ENCODE data around the gene HSPG2. TPM values are rescaled to one million over a fixed set of nuclear protein-coding genes. Genes with fewer than 3 reads are reported as not detected.

The HSPG2 gene
- total and polyA plus RNA-seq, 9 of the 15 experiments (the other 6 are each of a cell fraction or from before 2014, with no cell fraction given) = 0.14 to 160 (median 15.7) TPM

DNA sequence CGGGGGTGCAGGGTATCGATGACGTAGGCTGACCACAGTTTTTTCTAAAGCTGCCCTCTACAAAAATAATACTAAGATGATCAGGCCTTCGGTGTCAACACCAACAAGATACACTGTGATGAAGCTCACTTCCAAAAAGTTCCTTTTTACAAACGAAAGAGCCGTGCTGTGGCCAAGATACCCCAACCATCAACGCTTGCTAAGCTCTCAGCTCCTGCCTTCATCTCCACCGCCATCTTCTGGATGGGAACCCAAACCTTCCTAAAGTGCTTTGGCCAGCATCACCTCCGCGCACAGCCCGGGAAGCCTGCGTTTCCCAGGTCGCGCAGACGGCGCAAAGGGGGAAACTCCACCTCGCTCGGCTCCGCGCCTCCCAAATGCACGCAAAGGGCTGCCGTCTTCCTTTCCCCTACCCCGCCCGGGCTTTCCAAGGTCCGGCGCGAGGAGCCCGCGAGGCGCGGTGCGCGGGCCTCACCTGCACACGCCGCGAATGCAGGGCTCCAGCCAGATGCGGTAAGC, 154.7 kb downstream of the HSPG2 start (continued):
- TF ChIP-seq PURB (CRISPR knock-in tag; IDR thresholded peaks at IDR 0.05; ENCODE audit: low read depth) = no peak
- peak; percentile 41; the same call in 1 of the 2 replicates for TF ChIP-seq ARID1B (IDR thresholded peaks at IDR 0.05)
- no peak for TF ChIP-seq ZNF75A (CRISPR knock-in tag; IDR thresholded peaks at IDR 0.05)
- no peak for TF ChIP-seq ZNF778 (CRISPR knock-in tag; IDR thresholded peaks at IDR 0.05)
- no peak for TF ChIP-seq RHOXF2B (CRISPR knock-in tag; conservative IDR thresholded peaks at IDR 0.05)
- TF ChIP-seq TCFL5 (CRISPR knock-in tag; conservative IDR thresholded peaks at IDR 0.05) = no peak
- TF ChIP-seq, protein P1, sequence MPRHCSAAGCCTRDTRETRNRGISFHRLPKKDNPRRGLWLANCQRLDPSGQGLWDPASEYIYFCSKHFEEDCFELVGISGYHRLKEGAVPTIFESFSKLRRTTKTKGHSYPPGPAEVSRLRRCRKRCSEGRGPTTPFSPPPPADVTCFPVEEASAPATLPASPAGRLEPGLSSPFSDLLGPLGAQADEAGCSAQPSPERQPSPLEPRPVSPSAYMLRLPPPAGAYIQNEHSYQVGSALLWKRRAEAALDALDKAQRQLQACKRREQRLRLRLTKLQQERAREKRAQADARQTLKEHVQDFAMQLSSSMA (CRISPR knock-in tag; IDR thresholded peaks at IDR 0.05) = no peak
- TF ChIP-seq FOXJ3 (CRISPR knock-in tag; IDR thresholded peaks at IDR 0.05) = no peak
- TF ChIP-seq BACH1 (tag; IDR thresholded peaks at IDR 0.05) = no peak
- TF ChIP-seq NONO (IDR thresholded peaks at IDR 0.05; ENCODE audit: low read depth in 2 of 2, low read length in 1 of 2) = no peak
- TF ChIP-seq, protein P2, sequence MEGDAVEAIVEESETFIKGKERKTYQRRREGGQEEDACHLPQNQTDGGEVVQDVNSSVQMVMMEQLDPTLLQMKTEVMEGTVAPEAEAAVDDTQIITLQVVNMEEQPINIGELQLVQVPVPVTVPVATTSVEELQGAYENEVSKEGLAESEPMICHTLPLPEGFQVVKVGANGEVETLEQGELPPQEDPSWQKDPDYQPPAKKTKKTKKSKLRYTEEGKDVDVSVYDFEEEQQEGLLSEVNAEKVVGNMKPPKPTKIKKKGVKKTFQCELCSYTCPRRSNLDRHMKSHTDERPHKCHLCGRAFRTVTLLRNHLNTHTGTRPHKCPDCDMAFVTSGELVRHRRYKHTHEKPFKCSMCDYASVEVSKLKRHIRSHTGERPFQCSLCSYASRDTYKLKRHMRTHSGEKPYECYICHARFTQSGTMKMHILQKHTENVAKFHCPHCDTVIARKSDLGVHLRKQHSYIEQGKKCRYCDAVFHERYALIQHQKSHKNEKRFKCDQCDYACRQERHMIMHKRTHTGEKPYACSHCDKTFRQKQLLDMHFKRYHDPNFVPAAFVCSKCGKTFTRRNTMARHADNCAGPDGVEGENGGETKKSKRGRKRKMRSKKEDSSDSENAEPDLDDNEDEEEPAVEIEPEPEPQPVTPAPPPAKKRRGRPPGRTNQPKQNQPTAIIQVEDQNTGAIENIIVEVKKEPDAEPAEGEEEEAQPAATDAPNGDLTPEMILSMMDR (IDR thresholded peaks at IDR 0.05 in 2 of 3, conservative IDR thresholded peaks at IDR 0.05 in 1 of 3; ENCODE audit: insufficient read depth in 2 of 3, low read depth in 1 of 3, low read length in 3 of 3) = peak; percentile 50 to 63 (median 58)
- peak; percentile 43; the same call in 1 of the 2 replicates for TF ChIP-seq MTA1 (IDR thresholded peaks at IDR 0.05; ENCODE audit: borderline replicate concordance)
- no peak for TF ChIP-seq CTBP1 (IDR thresholded peaks at IDR 0.05; ENCODE audit: borderline replicate concordance)
- TF ChIP-seq, protein P3, sequence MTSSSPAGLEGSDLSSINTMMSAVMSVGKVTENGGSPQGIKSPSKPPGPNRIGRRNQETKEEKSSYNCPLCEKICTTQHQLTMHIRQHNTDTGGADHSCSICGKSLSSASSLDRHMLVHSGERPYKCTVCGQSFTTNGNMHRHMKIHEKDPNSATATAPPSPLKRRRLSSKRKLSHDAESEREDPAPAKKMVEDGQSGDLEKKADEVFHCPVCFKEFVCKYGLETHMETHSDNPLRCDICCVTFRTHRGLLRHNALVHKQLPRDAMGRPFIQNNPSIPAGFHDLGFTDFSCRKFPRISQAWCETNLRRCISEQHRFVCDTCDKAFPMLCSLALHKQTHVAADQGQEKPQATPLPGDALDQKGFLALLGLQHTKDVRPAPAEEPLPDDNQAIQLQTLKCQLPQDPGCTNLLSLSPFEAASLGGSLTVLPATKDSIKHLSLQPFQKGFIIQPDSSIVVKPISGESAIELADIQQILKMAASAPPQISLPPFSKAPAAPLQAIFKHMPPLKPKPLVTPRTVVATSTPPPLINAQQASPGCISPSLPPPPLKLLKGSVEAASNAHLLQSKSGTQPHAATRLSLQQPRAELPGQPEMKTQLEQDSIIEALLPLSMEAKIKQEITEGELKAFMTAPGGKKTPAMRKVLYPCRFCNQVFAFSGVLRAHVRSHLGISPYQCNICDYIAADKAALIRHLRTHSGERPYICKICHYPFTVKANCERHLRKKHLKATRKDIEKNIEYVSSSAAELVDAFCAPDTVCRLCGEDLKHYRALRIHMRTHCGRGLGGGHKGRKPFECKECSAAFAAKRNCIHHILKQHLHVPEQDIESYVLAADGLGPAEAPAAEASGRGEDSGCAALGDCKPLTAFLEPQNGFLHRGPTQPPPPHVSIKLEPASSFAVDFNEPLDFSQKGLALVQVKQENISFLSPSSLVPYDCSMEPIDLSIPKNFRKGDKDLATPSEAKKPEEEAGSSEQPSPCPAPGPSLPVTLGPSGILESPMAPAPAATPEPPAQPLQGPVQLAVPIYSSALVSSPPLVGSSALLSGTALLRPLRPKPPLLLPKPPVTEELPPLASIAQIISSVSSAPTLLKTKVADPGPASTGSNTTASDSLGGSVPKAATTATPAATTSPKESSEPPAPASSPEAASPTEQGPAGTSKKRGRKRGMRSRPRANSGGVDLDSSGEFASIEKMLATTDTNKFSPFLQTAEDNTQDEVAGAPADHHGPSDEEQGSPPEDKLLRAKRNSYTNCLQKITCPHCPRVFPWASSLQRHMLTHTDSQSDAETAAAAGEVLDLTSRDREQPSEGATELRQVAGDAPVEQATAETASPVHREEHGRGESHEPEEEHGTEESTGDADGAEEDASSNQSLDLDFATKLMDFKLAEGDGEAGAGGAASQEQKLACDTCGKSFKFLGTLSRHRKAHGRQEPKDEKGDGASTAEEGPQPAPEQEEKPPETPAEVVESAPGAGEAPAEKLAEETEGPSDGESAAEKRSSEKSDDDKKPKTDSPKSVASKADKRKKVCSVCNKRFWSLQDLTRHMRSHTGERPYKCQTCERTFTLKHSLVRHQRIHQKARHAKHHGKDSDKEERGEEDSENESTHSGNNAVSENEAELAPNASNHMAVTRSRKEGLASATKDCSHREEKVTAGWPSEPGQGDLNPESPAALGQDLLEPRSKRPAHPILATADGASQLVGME (CRISPR knock-in tag; IDR thresholded peaks at IDR 0.05) = peak; percentile 37; the same call in 1 of the 2 replicates
- TF ChIP-seq, protein P4, sequence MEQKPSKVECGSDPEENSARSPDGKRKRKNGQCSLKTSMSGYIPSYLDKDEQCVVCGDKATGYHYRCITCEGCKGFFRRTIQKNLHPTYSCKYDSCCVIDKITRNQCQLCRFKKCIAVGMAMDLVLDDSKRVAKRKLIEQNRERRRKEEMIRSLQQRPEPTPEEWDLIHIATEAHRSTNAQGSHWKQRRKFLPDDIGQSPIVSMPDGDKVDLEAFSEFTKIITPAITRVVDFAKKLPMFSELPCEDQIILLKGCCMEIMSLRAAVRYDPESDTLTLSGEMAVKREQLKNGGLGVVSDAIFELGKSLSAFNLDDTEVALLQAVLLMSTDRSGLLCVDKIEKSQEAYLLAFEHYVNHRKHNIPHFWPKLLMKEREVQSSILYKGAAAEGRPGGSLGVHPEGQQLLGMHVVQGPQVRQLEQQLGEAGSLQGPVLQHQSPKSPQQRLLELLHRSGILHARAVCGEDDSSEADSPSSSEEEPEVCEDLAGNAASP (IDR thresholded peaks at IDR 0.05) = no peak
- no peak for TF ChIP-seq E2F3 (CRISPR knock-in tag; IDR thresholded peaks at IDR 0.05)
- TF ChIP-seq RBM25 (IDR thresholded peaks at IDR 0.05; ENCODE audit: low read depth, low read length, severe bottlenecking) = no peak
- TF ChIP-seq KHSRP (IDR thresholded peaks at IDR 0.05) = 0 out of 2 replicates have a peak, but pooled peaks have one; percentile 12
- TF ChIP-seq POLR2AphosphoS2 (IDR thresholded peaks at IDR 0.05; ENCODE audit: low read length) = no peak
- TF ChIP-seq HMGN3 (IDR thresholded peaks at IDR 0.05; ENCODE audit: borderline replicate concordance, extremely low read depth, insufficient read length, low read depth, low read length) = no peak
- TF ChIP-seq NR2F6 (CRISPR knock-in tag; IDR thresholded peaks at IDR 0.05) = no peak
